PC-3 (cell line): Measurements from ENCODE around the gene ARHGAP25. TPM values are rescaled to one million over a fixed set of nuclear protein-coding genes. Genes with fewer than 3 reads are reported as not detected.

Source experiments
- ATAC-seq: fragments of 200-7000 bp; cut with Tn5 transposase; 2 replicates; pipeline ENCODE4 v1.9.1; 2020; ENCODE audit warnings: mild to moderate bottlenecking, moderate library complexity
- BruUV-seq: library from RNA; stranded (reverse); fragments of 400-500 nt; replicated peaks from 2 replicates; lab custom pipeline; 2021; lab: Mats Ljungman, UMichigan
- CTCF ChIA-PET: fragments of 300-600 bp; sonication (Branson Sonifier 250); formaldehyde crosslinking; loops from one replicate; lab custom pipeline; 2022; ENCODE audit warnings: antibody characterized with exemption; lab: Charles Lee
- POLR2A ChIA-PET: fragments of 300-600 bp; sonication (Branson Sonifier 250); formaldehyde crosslinking; loops from one replicate; lab custom pipeline; 2022; ENCODE audit warnings: antibody characterized with exemption; ENCODE audit not compliant: unreplicated experiment; lab: Charles Lee
- DNase-seq: peaks from one replicate; pipeline ENCODE4 v3.0.0-alpha.2; 2015
- H2AFZ ChIP-seq: fragments of 300-600 bp; sonication (generic); 2 replicates; pipeline ENCODE4 v1.6.0; 2016; ENCODE audit warnings: antibody characterized with exemption, low read length
- H3F3A ChIP-seq: fragments of 300-600 bp; sonication (generic); one replicate; pipeline ENCODE4 v1.6.0; 2017; ENCODE audit warnings: antibody characterized with exemption, low read length, control low read depth, mild to moderate bottlenecking; ENCODE audit not compliant: unreplicated experiment
- H3K27ac ChIP-seq: fragments of 300-600 bp; sonication (generic); 2 replicates; pipeline ENCODE4 v1.5.1; 2016; ENCODE audit warnings: mild to moderate bottlenecking, low read length
- H3K27me3 ChIP-seq: fragments of 300-600 bp; sonication (generic); 2 replicates; pipeline ENCODE4 v1.6.1; 2016; ENCODE audit warnings: low read length, mixed read lengths
- H3K36me3 ChIP-seq: fragments of 300-600 bp; sonication (generic); 2 replicates; pipeline ENCODE4 v1.6.1; 2016; ENCODE audit warnings: low read depth, mixed run types, low read length, mixed read lengths
- H3K4me1 ChIP-seq: fragments of 300-600 bp; sonication (generic); 2 replicates; pipeline ENCODE4 v1.5.1; 2016; ENCODE audit warnings: low read length; ENCODE audit not compliant: insufficient read depth
- H3K4me2 ChIP-seq: fragments of 300-600 bp; sonication (generic); 2 replicates; pipeline ENCODE4 v1.6.0; 2016; ENCODE audit warnings: low read length
- H3K4me3 ChIP-seq: fragments of 300-600 bp; sonication (generic); 2 replicates; pipeline ENCODE4 v1.5.1; 2016; ENCODE audit warnings: mild to moderate bottlenecking, low read length, mixed read lengths
- H3K79me2 ChIP-seq: fragments of 300-600 bp; sonication (generic); 2 replicates; pipeline ENCODE4 v1.6.1; 2017; ENCODE audit warnings: low read length, mixed read lengths
- H3K9ac ChIP-seq: fragments of 300-600 bp; sonication (generic); 2 replicates; pipeline ENCODE4 v1.6.0; 2016; ENCODE audit warnings: mild to moderate bottlenecking, low read length
- H3K9me2 ChIP-seq: fragments of 300-600 bp; sonication (generic); replicated peaks from 2 replicates; pipeline ENCODE4 v1.6.1; 2016; ENCODE audit warnings: mixed run types, low read length, mixed read lengths
- H3K9me3 ChIP-seq: fragments of 300-600 bp; sonication (generic); 2 replicates; pipeline ENCODE4 v1.6.1; 2016; ENCODE audit warnings: low read length, mixed read lengths
- H4K20me1 ChIP-seq: fragments of 300-600 bp; sonication (generic); 2 replicates; pipeline ENCODE4 v1.6.1; 2016; ENCODE audit warnings: low read length, mixed read lengths
- CTCF ChIP-seq: fragments of 300-600 bp; sonication (generic); conservative IDR thresholded peaks from 2 replicates; pipeline ENCODE4 v1.5.1; 2017; ENCODE audit warnings: antibody characterized with exemption, low read depth, mild to moderate bottlenecking, low read length
- EZH2 ChIP-seq: fragments of 300-600 bp; sonication (generic); IDR thresholded peaks from one replicate; pipeline ENCODE4 v1.6.1; 2017; ENCODE audit warnings: antibody characterized with exemption, mild to moderate bottlenecking, low read length; ENCODE audit not compliant: unreplicated experiment
- EZH2phosphoT487 ChIP-seq: fragments of 300-600 bp; sonication (generic); IDR thresholded peaks from 2 replicates; pipeline ENCODE4 v1.6.1; 2018; ENCODE audit warnings: mild to moderate bottlenecking, antibody characterized with exemption, low read length, borderline replicate concordance
- intact Hi-C: fragments of 100-400 bp; cut with micrococcal nuclease; formaldehyde crosslinking; loops from 2 replicates; pipeline ENCODE4 v1.9.0; 2023
- total RNA-seq: library from RNA; depleted of rRNA; stranded (reverse); fragments of >200 nt; gene quantifications from 2 replicates; pipeline ENCODE4 v1.2.3, GENCODE V29; 2014

ARHGAP25 gene
- total RNA-seq, 1 experiment from 2014 or later, result not detected

- ATAC-seq (no peak), DNase-seq (no peak)
- intact Hi-C loops, result loop anchor here (5.0 kb wide), 1 partner anchor 84 kb away; no protein-coding TSS in a partner anchor
- ChIA-PET POLR2A (no interaction called here), CTCF (no interaction called here)
- no peak overlapping the region for H2AFZ ChIP-seq
- H3F3A ChIP-seq, result no peaks in the 10 kb centered on the region
- H3K4me1 ChIP-seq, result no peaks in the 10 kb centered on the region
- H3K4me2 ChIP-seq, result no peak overlapping the region
- H3K4me3 ChIP-seq, result no peak overlapping the region
- no peaks in the 10 kb centered on the region for H4K20me1 ChIP-seq
- no peaks in the 10 kb centered on the region for H3K36me3 ChIP-seq
- no peak overlapping the region for H3K27ac ChIP-seq
- H3K9ac ChIP-seq, result no peak overlapping the region
- BruUV-seq, result no TSS peak
- TF ChIP-seq EZH2, result no peak
- TF ChIP-seq CTCF, result no peak
- TF ChIP-seq EZH2phosphoT487, result no peak
- H3K9me3 ChIP-seq, result 0 out of 2 replicates have a peak, but pooled peaks cover 7% of the 10 kb centered on the region
- no peaks in the 10 kb centered on the region for H3K79me2 ChIP-seq
- H3K9me2 ChIP-seq, result no peaks in the 10 kb centered on the region
- H3K27me3 ChIP-seq, result peaks cover 9% of the 10 kb centered on the region; the same call in 1 of the 2 replicates
Measured at GRCh38 chr2:68753318-68753717, 18.7 kb downstream of the ARHGAP25 start.

GRCh38 chr2:68755071-68755470 lies 20.5 kb downstream of the ARHGAP25 start:
- Histone ChIP-seq H3K4me1 (no peaks in the 10 kb centered on the region), H3K36me3 (no peaks in the 10 kb centered on the region), H3K79me2 (no peaks in the 10 kb centered on the region), H3K4me3 (no peak overlapping the region), H3K27me3 (peaks cover 25% of the 10 kb centered on the region; the same call in 1 of the 2 replicates), H2AFZ (no peak overlapping the region), H3K9me3 (0 out of 2 replicates have a peak, but pooled peaks cover 7% of the 10 kb centered on the region), H3K9ac (no peak overlapping the region), H3K27ac (no peak overlapping the region), H4K20me1 (no peaks in the 10 kb centered on the region), H3K4me2 (no peak overlapping the region), H3F3A (no peaks in the 10 kb centered on the region), H3K9me2 (no peaks in the 10 kb centered on the region)
- BruUV-seq, result no TSS peak
- POLR2A ChIA-PET, result no interaction called here
- ATAC-seq (no peak), DNase-seq (no peak)
- TF ChIP-seq EZH2phosphoT487 (no peak), EZH2 (no peak), CTCF (no peak)
- CTCF ChIA-PET, result no interaction called here
- intact Hi-C loops, result no loop called here

- POLR2A ChIA-PET, result interaction anchor here (0.7 kb wide), 1 partner anchor 48 kb away, joined by 4 read pairs; no protein-coding TSS in a partner anchor
- BruUV-seq, result no TSS peak
Measured at GRCh38 chr2:68756178-68756577, 21.6 kb downstream of the ARHGAP25 start.

More at GRCh38 chr2:68756178-68756577, 21.6 kb downstream of the ARHGAP25 start:
- ATAC-seq (no peak), DNase-seq (no peak)
- intact Hi-C loops, result no loop called here
- no peaks in the 10 kb centered on the region for H3K4me1 ChIP-seq
- 0 out of 2 replicates have a peak, but pooled peaks cover 7% of the 10 kb centered on the region for H3K9me3 ChIP-seq
- CTCF ChIA-PET, result no interaction called here
- no peaks in the 10 kb centered on the region for H3F3A ChIP-seq
- no peaks in the 10 kb centered on the region for H3K9me2 ChIP-seq
- H3K4me2 ChIP-seq, result no peak overlapping the region
- H3K27me3 ChIP-seq, result peaks cover 29% of the 10 kb centered on the region; the same call in 1 of the 2 replicates
- H3K4me3 ChIP-seq, result no peak overlapping the region
- no peak overlapping the region for H3K9ac ChIP-seq
- no peak for TF ChIP-seq CTCF
- TF ChIP-seq EZH2, result no peak
- TF ChIP-seq EZH2phosphoT487, result no peak
- no peaks in the 10 kb centered on the region for H3K36me3 ChIP-seq
- H4K20me1 ChIP-seq, result no peaks in the 10 kb centered on the region
- no peak overlapping the region for H3K27ac ChIP-seq
- H2AFZ ChIP-seq, result no peak overlapping the region
- H3K79me2 ChIP-seq, result no peaks in the 10 kb centered on the region
